NCI-H526 treated with DMSO at 0.1 percent for 48 hours (cell line): Measurements from ENCODE around the gene AMH.

Experiments used
- DNase-seq: peaks from one replicate; lab custom pipeline; 2025; lab: John Stamatoyannopoulos, UW

Gene AMH

GRCh38 chr19:2221250-2221831 is 27.8 kb upstream of the AMH start:
- DNase-seq: no peak

GRCh38 chr19:2221918-2222317 is 27.2 kb upstream of the AMH start:
- DNase-seq: no peak

GRCh38 chr19:2223391-2223790 is 25.7 kb upstream of the AMH start:
- DNase-seq: no peak

- no peak for DNase-seq
These were observed 25.2 kb upstream of the AMH start for GRCh38 chr19:2223959-2224358.

- no peak for DNase-seq
These were observed 24.3 kb upstream of the AMH start for GRCh38 chr19:2224754-2225349.

GRCh38 chr19:2225415-2226050 is 23.6 kb upstream of the AMH start:
- no peak for DNase-seq

- DNase-seq: no peak
These were observed 22.9 kb upstream of the AMH start for GRCh38 chr19:2226051-2226839.

- DNase-seq: no peak
These were observed 22.2 kb upstream of the AMH start for GRCh38 chr19:2226840-2227360.

GRCh38 chr19:2227415-2228156 is 21.5 kb upstream of the AMH start:
- no peak for DNase-seq

GRCh38 chr19:2228157-2229030 is 20.7 kb upstream of the AMH start:
- no peak for DNase-seq

GRCh38 chr19:2229103-2230032 is 19.8 kb upstream of the AMH start:
- no peak for DNase-seq

GRCh38 chr19:2230033-2230531 is 19.0 kb upstream of the AMH start:
- DNase-seq: no peak

GRCh38 chr19:2230807-2231533 is 18.2 kb upstream of the AMH start:
- no peak for DNase-seq

- no peak for DNase-seq
These were observed 17.4 kb upstream of the AMH start for GRCh38 chr19:2231621-2232221.

- DNase-seq: no peak
These were observed 16.6 kb upstream of the AMH start for GRCh38 chr19:2232286-2233151.

- no peak for DNase-seq
These were observed 15.4 kb upstream of the AMH start for GRCh38 chr19:2233601-2234280.

GRCh38 chr19:2234996-2235380 is 14.1 kb upstream of the AMH start:
- no peak for DNase-seq
